A549 treated with AZD9567 at 1 μM for 4 hours (cell line): ENCODE data around the gene TMIGD3. TPM values are rescaled to one million over a fixed set of nuclear protein-coding genes. Genes with fewer than 3 reads are reported as not detected.

Experiments
- total RNA-seq: library from RNA; stranded (reverse); fragments of 200-300 nt; extraction: Qiagen RNA extraction; gene quantifications from 5 replicates; pipeline ENCODE4 v1.2.3, GENCODE V29; 2022; ENCODE audit not compliant: insufficient read depth

Gene TMIGD3
- total RNA-seq, result not detected in 5 replicates

GRCh38 chr1:111503585-111504060 is at the start of gene TMIGD3, which contains the start of gene ADORA3:
TMIGD3 (minus strand) TSS chr1:111503633; CDS start chr1:111503354, 279 bp downstream.
ADORA3 (minus strand) TSS chr1:111503633; CDS start chr1:111503354, 279 bp downstream.

GRCh38 chr1:111448918-111449702 is 54.3 kb downstream of the TMIGD3 start, which contains the start of the genes ATP5PB and WDR77:
ATP5PB (plus strand) TSS chr1:111449464; CDS start chr1:111449542, 78 bp downstream.
WDR77 (minus strand) TSS chr1:111449256; CDS start chr1:111449169, 87 bp downstream.

Other genes starting within 250 kb of the TMIGD3 start
- not detected in 5 replicates for gene CHIA, start 212.8 kb downstream of the TMIGD3 start, total RNA-seq
- gene OVGP1, start 75.9 kb downstream of the TMIGD3 start, total RNA-seq, result 1.2 to 1.5 TPM (median 1.3 TPM) in 4 of 5 replicates, not detected in the other
- gene WDR77, start 54.4 kb downstream of the TMIGD3 start, total RNA-seq, result 44.4 to 49.6 TPM (median 47.3 TPM) in 5 replicates
- 236 to 254 TPM (median 244 TPM) in 5 replicates for gene ATP5PB, start 54.2 kb downstream of the TMIGD3 start, total RNA-seq
- gene C1orf162, start 29.6 kb downstream of the TMIGD3 start, total RNA-seq, result 0.16 to 0.23 TPM (median 0.21 TPM) in 3 of 5 replicates, not detected in the others
- gene ADORA3, start within 50 bp of the TMIGD3 start, total RNA-seq, result not detected in 5 replicates
- 26.2 to 32.5 TPM (median 29.8 TPM) in 5 replicates for gene RAP1A, start 116.2 kb upstream of the TMIGD3 start, total RNA-seq
- 2.0 to 2.6 TPM (median 2.5 TPM) in 5 replicates for gene INKA2, start 235.8 kb upstream of the TMIGD3 start, total RNA-seq